Gastrocnemius medialis (tissue), 4 donors: Measurements from ENCODE around the gene CDHR4.

Experiments used
- CTCF ChIP-seq, 5 experiments: fragments of 450-650 bp in 3 of 5; fragments of 200-600 bp in 2 of 5; sonication (generic) in 2 of 5; IDR thresholded peaks in 4 of 5; conservative IDR thresholded peaks in 1 of 5; 1 replicate in 4 of 5; 2 replicates in 1 of 5; pipeline ENCODE4 v1.5.1; 2016 to 2019; ENCODE audit warnings: antibody characterized with exemption in 5 of 5, mild to moderate bottlenecking in 3 of 5, moderate library complexity in 3 of 5
- POLR2A ChIP-seq, 2 donors: fragments of 450-650 bp; IDR thresholded peaks; one replicate each; pipeline ENCODE4 v1.6.1; 2017; ENCODE audit warnings: antibody characterized with exemption in 2 of 2, mild to moderate bottlenecking in 2 of 2, moderate library complexity in 2 of 2

- TF ChIP-seq CTCF (IDR thresholded peaks at IDR 0.05 in 4 of 5, conservative IDR thresholded peaks at IDR 0.05 in 1 of 5) (no peak), POLR2A (IDR thresholded peaks at IDR 0.05) (no peak)
Observed at GRCh38 chr3:49794926-49795905, 4.5 kb downstream of the CDHR4 start.
